ENCODE data around the gene DCLRE1B. TPM values are rescaled to one million over a fixed set of nuclear protein-coding genes. Genes with fewer than 3 reads are reported as not detected.

The DCLRE1B gene
- total RNA-seq, 1 experiment from 2014 or later: 9.4 TPM

- no peak for TF ChIP-seq HMGA2 (CRISPR knock-in tag; IDR thresholded peaks at IDR 0.05)
- TF ChIP-seq NFE2L1 (CRISPR knock-in tag; IDR thresholded peaks at IDR 0.05): no peak
- TF ChIP-seq OVOL2 (CRISPR knock-in tag; IDR thresholded peaks at IDR 0.05; ENCODE audit: borderline replicate concordance): no peak
- TF ChIP-seq EMX1 (CRISPR knock-in tag; IDR thresholded peaks at IDR 0.05): no peak
- TF ChIP-seq KAT7 (CRISPR knock-in tag; IDR thresholded peaks at IDR 0.05; ENCODE audit: borderline replicate concordance): no peak
- TF ChIP-seq PRRX2 (CRISPR knock-in tag; IDR thresholded peaks at IDR 0.05): no peak
- no peak for TF ChIP-seq TEAD4 (CRISPR knock-in tag; IDR thresholded peaks at IDR 0.05)
- TF ChIP-seq ZNF219 (CRISPR knock-in tag; IDR thresholded peaks at IDR 0.05; ENCODE audit: borderline replicate concordance): no peak
- ATAC-seq: no peak
- Mint-ChIP-seq H3K4me3 (no peak overlapping the region), H3K9me3 (no peaks in the 10 kb centered on the region), H3K27ac (0 out of 2 replicates have a peak overlapping the region, but pooled peaks have one; percentile 24), H3K36me3 (peaks cover 25% of the 10 kb centered on the region), H3K27me3 (ENCODE audit: low read depth) (no peaks in the 10 kb centered on the region), H3K4me1 (no peaks in the 10 kb centered on the region; the same call in 1 of the 2 replicates)
- DNase-seq (ENCODE audit: low spot score): no peak
- CTCF ChIA-PET: no interaction called here
- POLR2A ChIA-PET: no interaction called here
Measured at GRCh38 chr1:113898241-113898814, 6.8 kb upstream of the DCLRE1B start.

- ChIA-PET POLR2A (no interaction called here), CTCF (no interaction called here)
- Mint-ChIP-seq H3K4me3 (no peak overlapping the region), H3K27me3 (ENCODE audit: low read depth) (no peaks in the 10 kb centered on the region), H3K27ac (no peak overlapping the region), H3K9me3 (no peaks in the 10 kb centered on the region), H3K36me3 (peaks cover 25% of the 10 kb centered on the region), H3K4me1 (peaks cover 4% of the 10 kb centered on the region)
- TF ChIP-seq ATF6 (CRISPR knock-in tag; IDR thresholded peaks at IDR 0.05): no peak
- no peak for TF ChIP-seq ZNF396 (CRISPR knock-in tag; IDR thresholded peaks at IDR 0.05; ENCODE audit: borderline replicate concordance)
- no peak for TF ChIP-seq ZNF121 (CRISPR knock-in tag; IDR thresholded peaks at IDR 0.05)
- no peak for TF ChIP-seq CBFB (CRISPR knock-in tag; IDR thresholded peaks at IDR 0.05; ENCODE audit: low read depth)
- TF ChIP-seq ZSCAN18 (CRISPR knock-in tag; IDR thresholded peaks at IDR 0.05): no peak
- TF ChIP-seq HMGXB4 (CRISPR knock-in tag; IDR thresholded peaks at IDR 0.05): no peak
- TF ChIP-seq OVOL2 (CRISPR knock-in tag; IDR thresholded peaks at IDR 0.05; ENCODE audit: borderline replicate concordance): no peak
- TF ChIP-seq ZNF281 (CRISPR knock-in tag; IDR thresholded peaks at IDR 0.05): no peak
- TF ChIP-seq CREB1 (CRISPR knock-in tag; IDR thresholded peaks at IDR 0.05): no peak
- no peak for TF ChIP-seq TCF7 (CRISPR knock-in tag; IDR thresholded peaks at IDR 0.05; ENCODE audit: low read depth)
- no peak for TF ChIP-seq MYBL2 (CRISPR knock-in tag; IDR thresholded peaks at IDR 0.05)
- TF ChIP-seq SP1 (CRISPR knock-in tag; conservative IDR thresholded peaks at IDR 0.05): no peak
- no peak for TF ChIP-seq HMGA2 (CRISPR knock-in tag; IDR thresholded peaks at IDR 0.05)
- DNase-seq (ENCODE audit: low spot score) (no peak), ATAC-seq (no peak)
Measured at GRCh38 chr1:113899111-113899510, 6.0 kb upstream of the DCLRE1B start.
